Fibroblast of lung (primary cell): ENCODE results near the gene DNAJC3. TPM values are rescaled to one million over a fixed set of nuclear protein-coding genes. Genes with fewer than 3 reads are reported as not detected.

Experiments
- DNase-seq, 2 donors: peaks; one replicate each; pipeline versions ENCODE4 v3.0.0 to v3.0.0-alpha.2; 2010; ENCODE audit warnings: low read depth in 2 of 2
- H2AFZ ChIP-seq: 2 replicates; pipeline ENCODE4 v1.5.1; 2012; ENCODE audit warnings: low read length, control low read depth, inconsistent platforms
- H3K27ac ChIP-seq: 2 replicates; pipeline ENCODE4 v1.5.1; 2011; ENCODE audit warnings: low read length, control low read depth; ENCODE audit not compliant: insufficient read depth
- H3K27me3 ChIP-seq: 2 replicates; pipeline ENCODE4 v1.5.1; 2011; ENCODE audit warnings: mild to moderate bottlenecking, low read length; ENCODE audit not compliant: control insufficient read depth, insufficient read depth
- H3K36me3 ChIP-seq: 2 replicates; pipeline ENCODE4 v1.5.1; 2011; ENCODE audit warnings: low read length; ENCODE audit not compliant: control insufficient read depth, insufficient read depth
- H3K4me1 ChIP-seq: 2 replicates; pipeline ENCODE4 v1.5.1; 2011; ENCODE audit warnings: low read length; ENCODE audit not compliant: control insufficient read depth, insufficient read depth; ENCODE audit errors: extremely low read depth
- H3K4me2 ChIP-seq: 2 replicates; pipeline ENCODE4 v1.5.1; 2011; ENCODE audit warnings: low read length, control low read depth; ENCODE audit not compliant: insufficient read depth; ENCODE audit errors: extremely low read depth
- H3K4me3 ChIP-seq, 4 experiments: fragments of 200-600 bp in 1 of 4; sonication (generic) in 1 of 4; replicated peaks in 1 of 4; 2 replicates each; pipeline ENCODE4 v1.5.1; 2011 to 2016; ENCODE audit warnings: low read length in 4 of 4, low read depth in 3 of 4, mild to moderate bottlenecking in 3 of 4, control low read depth in 2 of 4, inconsistent platforms in 1 of 4, mixed read lengths in 1 of 4; ENCODE audit not compliant: insufficient read depth in 1 of 4; ENCODE audit errors: control extremely low read depth in 1 of 4
- H3K79me2 ChIP-seq: 2 replicates; pipeline ENCODE4 v1.5.1; 2012; ENCODE audit warnings: mild to moderate bottlenecking, low read length, inconsistent platforms; ENCODE audit not compliant: control insufficient read depth, insufficient read depth
- H3K9ac ChIP-seq: 2 replicates; pipeline ENCODE4 v1.5.1; 2011; ENCODE audit warnings: mild to moderate bottlenecking, low read length, control low read depth; ENCODE audit not compliant: insufficient read depth
- H3K9me3 ChIP-seq: 2 replicates; pipeline ENCODE4 v1.5.1; 2012; ENCODE audit warnings: low read depth, low read length; ENCODE audit not compliant: control insufficient read depth, insufficient read depth
- H4K20me1 ChIP-seq: 2 replicates; pipeline ENCODE4 v1.5.1; 2011; ENCODE audit warnings: low read length; ENCODE audit not compliant: control insufficient read depth, insufficient read depth; ENCODE audit errors: extremely low read depth
- CTCF ChIP-seq, 2 donors: IDR thresholded peaks in 1 of 2; conservative IDR thresholded peaks in 1 of 2; 1 replicate in 1 of 2; 2 replicates in 1 of 2; pipeline ENCODE4 v1.5.1; 2011 to 2012; ENCODE audit warnings: low read length in 2 of 2, control low read depth in 1 of 2, inconsistent platforms in 1 of 2, low read depth in 1 of 2, mild to moderate bottlenecking in 1 of 2
- EZH2 ChIP-seq: IDR thresholded peaks from 2 replicates; pipeline ENCODE4 v1.5.1; 2012; ENCODE audit warnings: low read length, control low read depth, mild to moderate bottlenecking; ENCODE audit errors: missing control alignments
- polyA plus RNA-seq, 2 donors: library from polyadenylated mRNA; depleted of rRNA in 1 of 2; stranded (reverse) in 1 of 2; unstranded in 1 of 2; fragments of >200 nt; gene quantifications; 2 replicates each; pipeline ENCODE4 v1.2.1, GENCODE V29; 2011 to 2012; ENCODE audit warnings: missing spikeins in 1 of 2
- total RNA-seq: library from RNA; depleted of rRNA; stranded (reverse); fragments of >200 nt; gene quantifications from 2 replicates; pipeline ENCODE4 v1.2.1, GENCODE V29; 2014

Gene DNAJC3
- total and polyA plus RNA-seq, 2 donors (not counting 1 experiment from before 2014, with no cell fraction given), result 37.6 to 55.5 TPM

GRCh38 chr13:95722241-95722640, 45.3 kb downstream of the DNAJC3 start:
- no peak for DNase-seq
- Histone ChIP-seq H3K4me1 (no peaks in the 10 kb centered on the region), H2AFZ (no peak overlapping the region), H3K4me2 (no peak overlapping the region), H3K27ac (no peak overlapping the region), H3K9ac (no peak overlapping the region), H3K4me3 (no peak overlapping the region), H3K79me2 (no peaks in the 10 kb centered on the region), H4K20me1 (no peaks in the 10 kb centered on the region), H3K9me3 (no peaks in the 10 kb centered on the region), H3K27me3 (no peaks in the 10 kb centered on the region), H3K36me3 (peaks cover 4% of the 10 kb centered on the region)
- TF ChIP-seq CTCF (conservative IDR thresholded peaks at IDR 0.05 in 1 of 2, IDR thresholded peaks at IDR 0.05 in 1 of 2; ENCODE audit: low read depth in 1 of 2, low read length in 2 of 2), result no peak
- TF ChIP-seq EZH2, result no peak

- H3K9ac ChIP-seq, result no peak overlapping the region
- no peaks in the 10 kb centered on the region for H4K20me1 ChIP-seq
- H3K4me1 ChIP-seq, result no peaks in the 10 kb centered on the region
- H3K4me2 ChIP-seq, result no peak overlapping the region
- H3K27me3 ChIP-seq, result no peaks in the 10 kb centered on the region
- H3K4me3 ChIP-seq, result no peak overlapping the region
- H3K36me3 ChIP-seq, result peaks cover 4% of the 10 kb centered on the region
- no peak overlapping the region for H2AFZ ChIP-seq
- no peak for DNase-seq
- no peaks in the 10 kb centered on the region for H3K9me3 ChIP-seq
- H3K27ac ChIP-seq, result no peak overlapping the region
- H3K79me2 ChIP-seq, result no peaks in the 10 kb centered on the region
- TF ChIP-seq EZH2 (no peak), CTCF (conservative IDR thresholded peaks at IDR 0.05 in 1 of 2, IDR thresholded peaks at IDR 0.05 in 1 of 2; ENCODE audit: low read depth in 1 of 2, low read length in 2 of 2) (no peak)
Observed at GRCh38 chr13:95723438-95723837, 46.5 kb downstream of the DNAJC3 start.

GRCh38 chr13:95724252-95724651, 47.3 kb downstream of the DNAJC3 start:
- no peaks in the 10 kb centered on the region for H3K79me2 ChIP-seq
- H3K4me2 ChIP-seq, result no peak overlapping the region
- no peak overlapping the region for H3K27ac ChIP-seq
- H3K4me1 ChIP-seq, result no peaks in the 10 kb centered on the region
- no peak for TF ChIP-seq CTCF (conservative IDR thresholded peaks at IDR 0.05 in 1 of 2, IDR thresholded peaks at IDR 0.05 in 1 of 2; ENCODE audit: low read depth in 1 of 2, low read length in 2 of 2)
- no peak for TF ChIP-seq EZH2
- peaks cover 4% of the 10 kb centered on the region for H3K36me3 ChIP-seq
- no peaks in the 10 kb centered on the region for H3K27me3 ChIP-seq
- DNase-seq, result no peak
- no peak overlapping the region for H2AFZ ChIP-seq
- no peak overlapping the region for H3K4me3 ChIP-seq
- no peaks in the 10 kb centered on the region for H3K9me3 ChIP-seq
- no peak overlapping the region for H3K9ac ChIP-seq
- H4K20me1 ChIP-seq, result no peaks in the 10 kb centered on the region
